Esophagus muscularis mucosa (tissue), 4 donors: ENCODE results near the gene FABP6.

ENCODE experiments used
- CTCF ChIP-seq, 3 experiments: fragments of 200-600 bp in 2 of 3; fragments of 450-650 bp in 1 of 3; sonication (generic) in 2 of 3; IDR thresholded peaks; one replicate each; pipeline ENCODE4 v1.5.1; 2017 to 2019; ENCODE audit warnings: antibody characterized with exemption in 3 of 3, mild to moderate bottlenecking in 2 of 3, moderate library complexity in 1 of 3
- EP300 ChIP-seq: sonication (generic); formaldehyde crosslinking; IDR thresholded peaks from one replicate; pipeline ENCODE4 v1.6.1; 2017; ENCODE audit warnings: antibody characterized with exemption
- POLR2A ChIP-seq: fragments of 450-650 bp; IDR thresholded peaks from one replicate; pipeline ENCODE4 v1.6.1; 2017; ENCODE audit warnings: antibody characterized with exemption, moderate library complexity, mild to moderate bottlenecking, low read depth
- POLR2AphosphoS5 ChIP-seq, 2 donors: sonication (generic); formaldehyde crosslinking; IDR thresholded peaks; one replicate each; pipeline ENCODE4 v1.6.1; 2017; ENCODE audit warnings: antibody characterized with exemption in 2 of 2

DNA sequence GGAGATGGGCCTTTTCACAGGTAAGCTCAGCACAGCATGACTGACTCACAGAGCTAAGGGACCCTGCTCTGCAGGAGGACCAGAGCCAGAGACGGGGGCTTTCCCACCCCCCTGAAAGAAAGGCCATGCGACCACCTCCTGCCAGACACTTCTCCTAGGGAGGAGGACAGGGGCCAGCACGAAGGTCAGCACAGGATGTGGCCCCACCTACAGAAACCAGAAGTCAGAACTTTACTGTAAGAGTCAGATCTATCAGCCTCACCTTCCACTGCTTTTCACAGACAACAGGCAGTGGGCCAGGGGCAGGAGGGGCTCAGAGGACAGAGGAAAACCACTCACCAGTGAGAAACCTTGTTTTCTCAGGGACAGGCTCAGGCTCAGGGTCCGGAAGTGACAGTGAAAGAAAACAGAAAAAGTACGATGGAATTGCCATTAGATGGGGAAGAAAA, 45.2 kb downstream of the FABP6 start:
- TF ChIP-seq POLR2A (no peak), CTCF (IDR thresholded peaks at IDR 0.05) (no peak), POLR2AphosphoS5 (IDR thresholded peaks at IDR 0.05) (no peak), EP300 (no peak)
